RKO (cell line): Measurements from ENCODE around the gene ITPR2.
"Not testable (repeated sequence)": the region's sequence is repeated elsewhere in the genome, so short reads cannot be mapped to it uniquely, and the experiment has no call there.

Experiments used
- DNase-seq: peaks from one replicate; pipeline ENCODE4 v3.0.0-alpha.2; 2016; ENCODE audit warnings: low spot score

ITPR2 gene

DNA sequence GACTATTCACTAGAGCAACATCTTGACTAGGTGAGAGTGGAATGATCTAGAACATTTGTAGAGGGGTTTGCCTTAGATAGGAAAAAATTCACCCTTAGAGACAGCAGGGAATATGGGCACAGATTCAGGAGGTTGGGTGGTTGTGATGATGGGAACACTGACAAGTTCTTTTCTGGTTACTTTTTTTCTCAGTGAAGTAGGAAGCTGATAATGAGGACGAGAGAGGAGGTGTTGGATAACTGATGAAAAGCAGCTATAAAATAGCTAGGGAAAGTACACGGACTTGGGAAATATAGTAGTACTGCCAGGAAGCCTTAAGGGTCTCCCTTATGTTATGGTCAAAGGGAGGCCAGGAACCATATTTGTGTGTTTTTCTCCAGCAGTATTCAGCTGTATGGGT, 387.1 kb downstream of the ITPR2 start:
- DNase-seq = no peak

DNA sequence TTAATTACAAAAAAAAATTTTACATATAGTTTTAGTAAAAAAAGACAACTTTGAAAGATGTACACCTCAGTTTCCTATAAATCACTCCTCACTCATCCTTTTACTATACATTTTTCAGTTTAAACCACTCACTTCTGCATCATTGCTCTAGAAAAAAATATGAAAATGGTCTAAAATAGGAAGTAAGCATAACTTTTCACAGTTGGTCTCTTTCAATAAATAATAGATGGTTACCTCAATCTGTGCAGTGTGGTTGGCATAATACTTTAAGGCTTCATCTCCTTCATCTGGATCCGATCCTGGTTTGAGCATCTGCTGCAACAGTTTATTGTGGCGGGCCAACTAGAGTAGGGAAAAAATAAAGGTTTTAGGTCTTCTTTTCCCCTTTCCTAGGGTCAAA, 389.7 kb downstream of the ITPR2 start:
- no peak for DNase-seq

DNA sequence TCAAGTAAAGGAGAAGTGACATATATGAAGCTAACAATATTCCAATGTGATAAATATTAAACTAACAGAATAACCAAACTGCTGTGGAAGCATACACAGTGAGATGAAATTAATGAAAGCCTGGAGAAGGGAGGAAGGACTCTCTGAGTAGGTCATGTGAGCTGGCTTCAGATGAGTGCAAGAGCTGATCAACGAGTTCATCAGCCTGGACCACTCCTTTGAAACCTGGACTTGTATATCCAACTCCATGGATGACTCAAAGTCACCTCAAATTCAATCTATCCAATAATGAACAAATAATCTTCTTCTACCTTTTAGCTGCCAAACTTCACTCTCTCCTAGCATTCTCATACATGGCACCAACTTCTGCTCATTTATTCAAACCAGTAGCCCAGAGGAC, 391.6 kb downstream of the ITPR2 start:
- DNase-seq = no peak

DNA sequence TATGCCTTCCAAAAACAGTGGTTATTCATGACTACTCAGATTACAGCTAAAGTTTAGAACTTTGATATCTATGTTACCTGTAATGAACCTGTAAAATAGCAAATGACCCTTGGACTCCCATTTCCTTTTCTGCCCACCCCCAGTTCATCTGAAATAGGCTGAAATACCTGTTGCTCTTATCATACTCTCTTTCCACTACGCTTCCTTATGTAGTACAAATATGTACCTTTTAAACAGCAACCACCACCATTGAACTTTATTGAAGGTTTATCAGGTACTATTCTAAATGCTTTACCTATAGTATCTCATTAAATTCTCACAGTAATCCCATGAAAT, 398.0 kb downstream of the ITPR2 start:
- DNase-seq = no peak

DNA sequence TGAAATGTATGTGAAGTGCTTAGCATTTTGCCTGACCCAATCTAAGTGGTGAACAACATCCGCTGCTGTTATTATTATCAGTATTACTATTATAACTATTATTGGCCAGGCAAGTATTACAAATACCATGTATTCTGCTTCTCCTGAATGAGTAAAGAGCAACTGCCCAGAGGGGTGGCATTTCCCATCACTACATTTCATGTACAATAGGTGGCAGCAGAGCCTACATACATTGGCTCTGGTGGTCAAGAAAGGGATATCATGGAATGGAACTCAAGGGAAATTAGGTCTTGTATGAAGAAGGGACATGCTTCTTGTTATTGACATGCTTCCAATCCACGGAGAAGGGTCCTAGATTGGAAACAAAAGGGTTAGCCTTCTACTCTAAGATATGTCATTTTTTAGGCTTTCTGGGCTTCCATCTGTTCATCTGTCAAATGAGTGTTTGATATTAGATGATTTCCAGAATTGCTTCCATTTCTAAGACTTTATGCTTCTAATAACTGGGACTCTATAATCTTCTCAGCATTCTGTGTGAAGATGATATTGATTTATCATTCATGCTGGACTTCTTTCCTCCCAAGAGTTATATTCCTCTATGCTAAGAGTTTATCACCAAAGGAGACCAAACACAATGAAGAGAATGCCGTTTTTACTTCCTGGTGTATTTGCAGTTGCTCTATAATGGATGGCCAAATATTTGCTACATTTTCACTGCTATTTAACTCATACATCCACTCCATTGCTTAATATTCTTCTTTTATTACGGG, 398.5 kb downstream of the ITPR2 start:
- peak; percentile 85 for DNase-seq

DNA sequence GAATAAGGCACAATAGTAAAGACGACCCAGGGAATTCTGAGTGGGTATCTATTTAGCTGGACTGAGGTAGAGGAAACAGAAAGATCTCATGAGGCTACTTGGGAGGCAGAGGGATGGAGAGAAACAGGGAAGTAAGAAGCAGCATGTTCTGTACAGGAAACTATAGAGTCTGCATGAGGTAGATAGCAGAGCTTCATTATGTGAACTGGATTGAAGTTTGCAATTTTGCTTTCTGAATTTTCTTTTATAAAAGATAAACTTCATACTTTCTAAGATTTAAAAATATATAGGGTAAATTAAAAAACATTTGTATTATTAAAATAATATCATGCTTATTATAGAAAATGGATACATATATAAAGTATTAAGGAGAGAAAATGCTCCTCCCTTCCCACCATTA, 399.3 kb downstream of the ITPR2 start:
- DNase-seq = not testable (repeated sequence)

DNA sequence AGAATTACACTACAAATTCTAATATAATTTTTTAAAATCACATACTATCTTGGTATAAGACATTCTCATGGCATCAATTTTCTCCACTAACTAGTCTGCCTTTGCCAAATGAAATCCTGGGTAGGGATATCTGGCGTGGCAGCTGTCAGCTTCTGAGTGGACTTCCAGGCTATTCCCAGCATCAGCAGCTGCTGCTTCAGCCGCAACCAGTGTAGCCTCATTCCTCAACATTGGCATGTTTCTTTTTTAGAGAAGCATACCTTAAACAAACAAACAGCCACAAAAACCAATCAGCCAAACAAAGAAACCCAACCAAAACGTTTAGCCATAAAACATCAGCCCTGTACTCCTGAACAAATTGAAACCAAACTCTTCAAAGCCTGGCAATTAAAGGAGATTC, 401.8 kb downstream of the ITPR2 start:
- DNase-seq = no peak

DNA sequence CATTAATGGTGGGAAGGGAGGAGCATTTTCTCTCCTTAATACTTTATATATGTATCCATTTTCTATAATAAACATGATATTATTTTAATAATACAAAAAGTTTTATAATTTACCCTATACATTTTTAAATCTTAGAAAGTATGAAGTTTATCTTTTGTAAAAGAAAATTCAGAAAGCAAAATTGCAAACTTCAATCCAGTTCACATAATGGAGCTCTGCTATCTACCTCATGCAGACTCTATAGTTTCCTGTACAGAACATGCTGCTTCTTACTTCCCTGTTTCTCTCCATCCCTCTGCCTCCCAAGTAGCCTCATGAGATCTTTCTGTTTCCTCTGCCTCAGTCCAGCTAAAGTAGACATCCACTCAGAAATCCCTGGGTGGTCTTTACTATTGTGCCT, 402.4 kb downstream of the ITPR2 start:
- not testable (repeated sequence) for DNase-seq

DNA sequence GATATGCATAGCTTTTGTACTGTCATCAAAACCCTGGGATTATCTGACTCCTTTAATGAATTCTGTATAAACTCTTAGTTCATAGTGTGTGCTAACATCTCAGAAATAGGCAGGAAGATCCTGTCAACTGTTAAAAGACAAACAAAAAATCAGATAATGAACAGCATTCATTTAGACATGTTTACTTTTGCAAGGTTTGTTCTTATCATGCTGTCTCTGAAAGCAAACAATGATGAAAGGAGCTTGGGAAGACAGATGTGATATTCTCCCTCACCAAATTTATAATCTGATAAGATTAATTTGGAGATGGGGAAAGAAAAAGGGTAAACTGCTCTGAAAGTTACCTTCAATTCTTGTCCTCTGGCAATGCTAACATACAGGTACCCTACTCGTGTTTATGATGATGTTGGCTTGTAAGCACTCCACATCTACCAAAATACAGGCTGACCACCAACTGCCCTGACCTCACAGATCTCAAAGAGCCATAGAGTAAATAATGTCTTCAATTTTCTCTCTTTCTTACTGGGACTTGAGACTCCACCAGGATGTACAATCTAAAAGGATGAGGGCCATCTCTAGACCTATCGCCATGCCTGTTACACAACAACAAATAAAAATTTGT, 403.8 kb downstream of the ITPR2 start:
- no peak for DNase-seq

DNA sequence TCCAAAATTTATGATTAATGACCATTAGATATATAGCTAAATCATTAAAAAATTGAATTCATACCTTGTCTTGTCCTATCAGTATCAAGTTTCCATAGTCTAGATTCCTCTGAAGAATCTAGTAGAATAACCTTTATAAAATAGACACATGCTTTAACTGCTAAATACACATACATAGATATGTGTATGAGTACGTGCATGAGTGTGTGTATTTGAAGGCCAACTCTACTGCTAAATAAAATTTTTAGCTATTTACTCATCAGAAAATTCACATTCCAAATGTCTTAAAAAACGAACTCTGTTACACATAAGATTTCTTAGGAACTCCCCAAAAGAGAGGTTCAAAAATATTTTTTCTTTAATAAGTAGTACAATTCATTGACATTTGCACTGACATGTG, 404.6 kb downstream of the ITPR2 start:
- no peak for DNase-seq

DNA sequence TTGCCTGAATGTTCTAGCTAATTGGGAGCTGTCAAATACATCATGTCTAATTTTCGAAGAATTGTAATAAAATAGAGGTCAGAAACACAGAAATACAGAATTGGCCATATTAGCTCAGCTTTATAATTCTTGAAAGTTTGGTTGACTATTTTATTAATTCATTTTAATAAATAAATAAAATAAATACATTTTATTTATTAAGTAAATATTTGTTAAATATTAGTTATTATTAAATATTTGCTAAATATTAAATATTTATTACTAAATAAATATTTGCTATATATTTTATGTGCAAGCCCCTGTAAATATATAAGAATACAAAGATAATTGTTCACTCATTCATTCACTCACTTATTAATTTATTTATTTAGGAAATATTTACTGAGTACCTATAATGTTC, 406.3 kb downstream of the ITPR2 start:
- DNase-seq = no peak

DNA sequence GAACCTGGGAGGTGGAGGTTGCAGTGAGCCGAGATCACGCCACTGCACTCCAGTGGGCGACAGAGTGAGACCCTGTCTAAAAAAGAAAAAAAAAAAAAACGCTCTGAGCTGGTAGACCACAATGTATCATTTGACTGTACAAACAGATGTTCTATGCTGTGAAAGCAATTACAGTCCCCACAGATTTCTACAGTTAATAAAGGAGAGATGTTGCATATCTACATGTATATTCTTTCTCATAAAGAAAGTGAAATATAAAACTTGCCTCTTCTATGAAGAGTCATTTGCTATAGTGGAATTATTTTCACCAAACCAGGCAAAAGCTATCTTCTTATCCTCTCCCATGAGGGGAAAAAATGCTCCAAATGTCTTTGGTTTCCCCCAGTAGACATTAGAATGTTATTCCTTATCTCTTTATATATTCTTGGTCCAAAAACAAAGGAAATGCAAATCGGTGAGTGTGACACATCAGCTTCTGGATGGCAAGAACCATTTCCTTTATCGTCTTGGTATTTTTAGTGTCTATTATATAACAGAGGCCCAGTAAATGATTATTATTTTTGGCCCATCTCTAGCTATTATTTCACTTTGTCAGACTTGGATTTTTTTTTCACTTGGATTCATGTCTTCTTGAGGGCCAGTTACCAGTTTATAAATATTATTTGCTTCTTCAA, 407.3 kb downstream of the ITPR2 start:
- no peak for DNase-seq

DNA sequence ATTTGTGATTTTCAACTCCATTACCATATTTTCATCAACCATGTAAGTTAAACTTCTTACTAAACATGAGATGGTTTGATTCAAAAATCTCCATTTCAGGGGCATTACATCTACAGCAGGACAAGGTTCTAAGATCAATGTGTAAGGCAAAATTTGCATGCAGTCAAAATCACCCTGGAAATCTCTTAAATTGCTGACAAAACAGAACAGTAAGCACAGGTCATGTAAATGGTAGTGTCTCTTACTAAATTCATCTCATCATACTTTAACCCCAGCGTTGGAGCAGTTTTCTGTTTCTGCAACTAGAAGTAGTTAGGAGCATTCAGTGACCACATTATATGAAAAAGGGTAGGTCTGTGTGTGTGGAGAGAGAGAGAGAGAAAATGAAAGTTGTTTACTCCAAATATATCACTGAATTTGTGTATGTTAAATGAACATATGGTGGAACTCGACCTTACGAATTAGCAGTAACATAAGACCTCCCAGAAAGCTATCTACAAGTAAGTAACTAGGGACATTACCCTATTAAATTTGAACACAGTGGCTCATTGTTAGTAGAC, 410.1 kb downstream of the ITPR2 start:
- no peak for DNase-seq

DNA sequence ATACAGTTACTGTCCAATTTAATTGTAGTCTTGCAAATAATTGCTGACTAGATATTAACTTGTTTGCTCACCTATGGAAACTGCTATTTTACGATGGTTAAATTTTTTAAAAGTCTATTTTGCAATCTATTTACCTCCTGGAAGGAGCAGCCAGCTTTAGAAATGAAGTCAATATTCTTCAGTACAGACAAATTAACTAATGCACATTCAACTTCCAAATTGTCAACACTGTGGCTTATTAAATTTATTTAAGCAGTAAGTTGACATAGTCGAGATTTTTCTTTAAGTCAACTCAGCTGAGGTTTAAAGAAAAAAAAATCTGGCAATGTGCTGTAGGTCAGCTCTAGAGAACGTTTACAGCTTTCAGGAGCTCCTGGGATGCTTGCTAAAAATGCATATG, 416.4 kb downstream of the ITPR2 start:
- no peak for DNase-seq

DNA sequence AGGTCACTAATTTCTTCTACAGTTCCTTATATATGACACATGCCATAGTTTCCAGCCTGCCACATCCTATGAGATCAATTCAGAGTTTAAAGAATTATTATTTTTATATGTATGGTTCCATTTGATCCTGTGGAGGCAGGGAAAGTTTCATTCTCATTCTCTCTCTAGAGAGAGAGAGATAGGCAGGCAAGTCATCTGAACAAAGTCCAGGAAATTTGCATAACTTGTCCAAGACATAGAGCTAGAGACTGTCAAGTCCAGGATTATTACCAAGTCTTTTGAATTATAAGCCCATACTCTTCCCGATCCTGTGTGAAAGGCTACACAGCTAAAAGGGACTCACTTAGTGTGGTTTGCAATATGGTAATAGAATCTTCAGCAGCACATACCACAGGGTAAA, 422.3 kb downstream of the ITPR2 start:
- DNase-seq = no peak

DNA sequence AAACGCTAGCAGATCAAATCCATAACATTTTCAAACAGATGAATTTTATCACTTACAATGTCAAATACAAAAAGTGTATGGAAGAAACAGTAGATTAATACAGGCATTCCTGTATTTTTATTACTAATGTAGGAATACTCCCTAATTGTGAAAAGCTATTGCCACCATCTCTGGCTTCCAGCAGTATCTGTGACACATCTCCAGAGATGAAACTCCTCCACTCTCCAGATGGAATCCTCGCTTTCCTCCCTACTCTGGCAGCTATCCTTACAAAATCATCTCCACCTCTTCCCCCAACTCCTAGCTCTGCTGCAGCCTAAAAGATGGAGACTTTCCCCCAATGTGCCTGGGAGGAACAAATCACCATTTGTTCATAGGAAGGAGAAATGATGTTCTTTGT, 426.2 kb downstream of the ITPR2 start:
- DNase-seq = no peak

DNA sequence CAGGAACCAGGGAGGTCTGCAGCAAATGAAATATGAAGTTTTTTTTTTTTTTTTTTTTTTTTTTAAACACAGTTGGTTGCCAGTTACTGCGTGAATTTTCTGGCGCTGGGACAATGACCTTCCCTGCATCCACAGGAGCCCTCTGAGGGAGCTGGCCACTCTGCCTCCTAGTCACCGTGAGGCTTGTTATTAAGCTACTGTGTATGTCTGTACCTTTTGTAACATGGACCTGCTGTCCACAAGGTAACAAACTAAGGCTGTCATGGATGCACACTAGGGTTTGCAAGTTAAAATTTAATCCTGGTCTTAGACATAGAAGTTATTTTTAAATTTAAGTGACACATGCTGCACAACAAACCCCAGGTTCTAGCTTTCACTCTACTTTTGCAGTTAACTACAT, 426.6 kb downstream of the ITPR2 start:
- DNase-seq = no peak

DNA sequence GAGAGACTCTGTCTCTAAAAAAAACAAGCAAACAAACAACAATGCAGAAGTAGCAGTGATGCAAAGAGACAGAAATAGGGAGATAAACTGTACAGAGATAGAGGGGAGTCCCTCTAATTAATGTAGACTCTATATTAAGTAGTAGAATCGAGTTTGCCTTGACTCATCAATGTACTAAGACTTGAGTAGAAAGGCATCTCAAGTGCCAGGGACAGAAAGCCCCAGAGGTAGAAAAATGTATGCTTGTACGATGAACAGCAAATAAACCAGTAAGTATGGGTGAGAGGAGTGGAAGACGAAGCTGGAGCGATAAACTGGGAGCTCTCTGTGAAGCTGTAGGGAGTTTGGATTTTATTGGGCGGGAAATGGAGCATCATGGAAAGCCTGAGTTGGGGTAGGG, 429.4 kb downstream of the ITPR2 start:
- DNase-seq = no peak

DNA sequence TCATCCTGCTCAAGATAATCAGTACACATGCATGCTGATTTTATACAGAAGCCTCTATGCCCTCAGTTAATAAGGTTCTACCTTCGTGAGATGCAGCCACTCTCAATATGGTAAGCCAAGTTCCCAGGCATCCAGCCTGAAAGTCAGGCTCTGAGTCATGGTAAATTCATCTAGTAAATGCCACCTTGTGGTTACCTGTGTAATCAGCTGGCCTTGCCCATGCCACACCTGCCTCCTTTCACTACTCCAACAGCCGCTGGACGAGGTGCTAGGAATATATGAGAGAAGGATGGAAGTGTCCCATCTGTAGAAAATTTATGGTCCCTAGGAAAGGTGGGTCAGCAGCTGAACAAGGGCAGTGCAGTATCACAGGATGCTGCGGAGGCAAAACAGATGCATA, 430.3 kb downstream of the ITPR2 start:
- no peak for DNase-seq

DNA sequence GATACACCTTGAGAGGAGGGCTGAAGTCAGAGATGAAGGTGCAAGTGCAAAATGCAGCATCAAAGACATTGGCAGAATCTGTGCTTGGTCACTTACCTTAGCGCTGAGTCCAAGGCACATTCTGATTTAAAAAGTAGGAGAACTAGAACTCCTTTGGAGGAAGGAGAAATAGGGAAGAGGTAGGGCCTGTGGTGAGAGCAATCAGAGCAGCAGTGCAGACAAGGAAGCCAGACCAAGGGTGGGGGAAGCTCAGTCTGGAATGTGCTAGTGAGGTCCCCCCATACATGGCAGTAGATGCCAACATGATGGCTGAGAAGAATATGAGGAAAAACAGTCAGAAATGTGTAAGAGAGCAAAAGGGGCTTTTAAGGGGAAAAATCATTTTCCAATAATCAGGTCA, 431.1 kb downstream of the ITPR2 start:
- no peak for DNase-seq

DNA sequence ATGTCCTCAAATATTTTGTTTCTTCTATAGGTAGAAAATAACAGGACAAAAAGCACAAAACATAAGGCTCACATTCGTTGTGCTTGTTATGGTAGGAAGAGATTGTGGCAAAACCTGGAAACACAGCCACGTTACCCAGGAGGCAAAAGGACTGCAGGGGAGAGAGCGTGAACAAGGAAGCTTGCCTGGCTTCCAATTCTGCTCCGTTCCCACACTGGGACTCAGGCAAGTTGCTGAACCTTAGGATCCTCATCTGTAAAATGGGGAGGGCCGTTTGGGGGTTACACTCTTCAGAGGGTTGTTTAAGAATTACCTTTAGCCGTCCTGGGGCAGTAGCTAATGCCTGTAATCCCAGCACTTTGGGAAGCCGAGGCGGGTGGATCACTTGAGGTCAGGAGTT, 432.4 kb downstream of the ITPR2 start:
- no peak for DNase-seq

DNA sequence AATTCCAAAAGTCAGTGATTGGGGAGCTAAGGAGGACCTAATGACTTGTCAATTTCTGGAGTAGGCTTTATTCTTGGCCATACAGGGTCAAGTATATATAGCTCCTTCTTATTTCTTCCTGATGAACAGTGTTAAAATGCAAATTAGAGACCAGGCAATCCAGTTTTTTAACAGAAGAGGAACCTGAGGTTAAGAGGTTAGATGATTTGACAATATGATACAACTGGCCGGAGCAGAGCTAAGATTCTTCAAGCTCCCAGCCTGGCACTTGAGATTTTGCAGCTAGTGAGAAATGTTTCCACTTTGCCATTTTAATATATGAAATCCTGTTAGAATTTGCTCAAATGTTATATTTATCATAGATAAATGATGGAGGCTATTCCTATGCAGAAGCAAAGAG, 433.6 kb downstream of the ITPR2 start:
- DNase-seq = no peak

DNA sequence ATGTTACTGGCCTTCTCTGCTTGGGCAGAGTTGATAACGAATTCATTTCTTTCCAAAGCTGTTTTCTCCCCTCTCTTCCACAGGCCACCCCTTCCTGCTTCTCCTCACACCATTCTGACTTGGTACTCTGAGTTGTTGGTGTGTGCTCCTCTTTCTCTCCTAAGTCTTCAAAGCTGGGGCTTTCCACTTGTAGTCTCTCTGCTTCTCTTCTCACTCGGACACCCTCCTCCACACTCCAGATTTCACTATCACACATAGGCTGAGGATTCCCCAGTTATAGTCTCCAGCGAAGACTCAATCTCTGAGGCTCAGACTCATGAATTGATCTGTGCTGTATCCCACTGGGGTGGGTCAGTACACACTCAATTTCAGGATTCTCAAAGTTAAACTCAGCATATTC, 436.6 kb downstream of the ITPR2 start:
- DNase-seq = no peak
